ENCODE measurements around the gene RHOT1.
"Not testable (repeated sequence)": the region's sequence is repeated elsewhere in the genome, so short reads cannot be mapped to it uniquely, and the experiment has no call there.

Gene RHOT1

DNA sequence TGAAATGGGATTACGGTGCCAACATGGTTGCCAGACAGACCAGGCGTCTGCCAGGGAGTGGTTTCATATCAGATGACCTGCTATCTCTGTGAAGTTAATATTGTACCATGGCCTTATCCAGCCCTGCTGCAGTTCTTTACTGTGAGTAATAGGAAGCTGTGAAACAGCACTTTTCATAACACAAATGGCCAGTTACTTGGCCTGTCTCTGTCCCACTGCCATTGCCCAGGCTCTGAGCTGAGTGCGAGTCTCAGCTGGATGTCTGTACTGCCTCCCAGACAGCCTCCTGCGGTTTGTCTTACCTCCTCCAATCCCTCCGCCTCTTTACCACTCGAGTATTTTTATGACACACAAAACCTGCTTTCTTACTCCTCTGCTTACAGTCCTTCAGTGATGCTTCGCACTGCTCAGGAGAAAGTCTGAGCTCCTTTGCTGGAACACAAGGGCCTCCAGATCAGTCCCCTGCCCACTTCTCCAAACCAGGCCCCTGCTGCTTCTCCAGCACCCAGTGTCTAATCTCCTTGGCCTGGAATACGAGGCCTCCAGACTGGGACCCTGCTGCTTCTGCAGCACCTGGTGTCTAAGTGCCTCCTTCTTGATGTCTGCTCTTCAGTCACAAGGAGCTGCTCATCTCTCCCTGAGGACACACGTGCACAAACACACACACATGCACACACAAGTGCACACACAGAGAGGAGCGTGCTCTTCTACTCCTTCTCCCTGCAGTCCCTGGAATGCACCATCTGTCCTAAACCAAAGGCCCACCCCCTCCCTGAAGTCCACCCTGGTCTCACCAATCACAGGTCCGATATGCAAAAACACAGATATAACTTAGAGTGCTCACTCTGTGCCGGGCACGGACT, 17.1 kb upstream of the RHOT1 start:
- FAIRE-seq: no peak

DNA sequence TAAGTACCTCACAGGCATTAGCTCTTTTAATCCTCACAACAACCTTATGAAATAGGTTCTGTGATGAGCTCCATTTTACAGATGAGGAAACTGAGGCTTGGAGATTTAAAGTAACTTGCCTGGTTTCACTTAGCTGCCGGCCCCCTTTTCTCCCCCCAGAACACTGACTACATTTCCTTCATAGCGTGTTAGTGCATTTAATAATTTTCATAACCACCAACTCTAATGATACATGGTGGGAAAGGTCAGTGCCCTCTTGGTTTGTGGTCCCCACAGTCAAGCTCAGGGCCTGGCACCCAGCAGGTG, 16.5 kb upstream of the RHOT1 start:
- no peak for FAIRE-seq

DNA sequence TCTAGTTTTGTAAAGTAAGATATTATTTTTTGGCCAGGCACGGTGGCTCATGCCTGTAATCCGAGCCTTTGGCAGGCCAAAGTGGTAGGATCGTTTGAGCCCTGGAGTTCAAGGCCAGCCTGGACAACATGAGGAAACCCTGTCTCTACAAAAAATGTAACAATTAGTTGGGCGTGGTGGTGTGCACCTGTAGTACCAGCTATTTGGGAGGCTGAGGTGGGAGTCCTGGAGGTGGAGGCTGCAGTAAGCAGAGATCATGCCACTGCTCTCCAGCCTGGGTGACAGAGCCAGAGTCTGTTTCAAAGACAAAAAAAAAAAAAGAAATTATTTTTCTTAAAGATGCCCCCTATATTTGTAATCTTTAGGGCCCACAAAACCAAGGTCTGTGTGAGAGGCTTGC, 16.0 kb upstream of the RHOT1 start:
- no peak for FAIRE-seq

GRCh38 chr17:32126746-32127145, 15.6 kb upstream of the RHOT1 start:
- no peak for FAIRE-seq

DNA sequence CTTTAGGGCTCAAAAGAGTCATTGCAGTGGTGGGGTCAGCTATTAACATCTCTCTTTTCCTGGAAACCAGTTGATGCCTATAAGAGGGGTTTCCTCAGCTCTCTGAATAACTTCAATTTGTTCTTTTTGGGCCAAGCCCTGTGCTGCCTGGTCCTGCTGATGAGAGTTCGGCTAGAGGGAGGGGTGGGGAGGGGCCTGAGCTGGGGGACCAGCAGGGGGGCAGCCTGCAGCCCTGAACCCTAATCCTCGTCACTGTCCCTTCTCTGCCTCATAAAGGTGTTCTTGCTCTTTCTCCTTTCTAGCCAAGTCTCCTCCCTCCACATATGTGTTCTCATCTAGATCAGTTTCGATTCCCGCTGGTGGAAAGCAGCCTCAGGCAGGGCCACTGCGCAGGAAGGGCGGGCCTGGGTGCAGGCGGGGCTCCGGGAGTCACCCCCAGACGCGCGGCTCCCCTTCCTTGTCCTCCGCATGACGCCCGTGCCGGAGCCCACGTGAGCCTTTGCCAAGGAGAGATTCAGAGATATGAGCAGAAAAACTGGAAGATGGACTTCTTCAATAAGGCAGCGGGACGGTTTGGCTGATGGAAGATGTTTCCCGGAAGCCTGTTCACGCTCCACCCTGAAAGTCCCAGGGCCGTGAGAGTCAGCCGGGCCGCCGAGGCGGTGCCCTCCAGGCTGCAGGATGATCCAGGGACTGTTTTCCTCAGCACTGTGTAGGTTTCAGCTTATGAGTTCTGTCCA, 15.0 kb upstream of the RHOT1 start:
- FAIRE-seq: no peak

GRCh38 chr17:32128470-32128869, 13.8 kb upstream of the RHOT1 start:
- FAIRE-seq: not testable (repeated sequence)

- not testable (repeated sequence) for FAIRE-seq
Measured at GRCh38 chr17:32135497-32136117, 6.7 kb upstream of the RHOT1 start.

DNA sequence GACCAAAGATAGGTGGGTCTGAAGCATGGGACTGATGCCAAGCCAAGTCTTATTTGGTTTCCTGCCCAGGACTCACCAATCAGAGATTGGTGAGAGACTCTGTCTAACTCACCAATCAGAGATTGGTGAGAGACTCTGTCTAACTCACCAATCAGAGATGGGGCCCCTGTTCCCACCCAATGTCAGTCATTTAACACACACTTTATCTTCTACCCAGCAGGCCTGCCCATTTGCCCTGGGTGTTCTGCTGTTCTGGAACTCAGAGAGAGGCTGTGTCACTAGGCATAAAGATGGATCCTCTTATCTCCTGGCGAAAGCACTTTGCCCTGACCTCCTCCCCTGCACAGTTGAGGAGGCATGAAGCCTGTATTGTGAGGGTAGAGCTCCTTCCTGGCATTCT, 5.4 kb upstream of the RHOT1 start:
- FAIRE-seq: no peak

DNA sequence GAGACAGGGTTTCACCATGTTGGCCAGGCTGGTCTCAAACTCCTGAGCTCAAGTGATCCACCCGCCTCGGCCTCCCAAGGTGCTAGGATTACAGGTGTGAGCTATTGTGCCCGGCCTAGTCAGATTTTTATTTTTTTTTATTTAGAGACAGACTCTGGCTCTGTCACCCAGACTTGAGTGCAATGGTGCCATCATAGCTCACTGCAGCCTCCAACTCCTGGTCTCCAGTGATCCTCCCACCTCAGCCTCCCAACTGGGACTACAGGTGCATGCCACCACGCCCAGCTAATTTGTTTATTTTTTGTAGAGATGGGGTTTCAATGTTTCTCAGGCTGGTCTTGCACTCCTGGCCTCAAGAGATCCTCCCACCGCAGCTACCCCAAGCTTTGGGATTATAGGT, 2.8 kb upstream of the RHOT1 start:
- FAIRE-seq: not testable (repeated sequence)

DNA sequence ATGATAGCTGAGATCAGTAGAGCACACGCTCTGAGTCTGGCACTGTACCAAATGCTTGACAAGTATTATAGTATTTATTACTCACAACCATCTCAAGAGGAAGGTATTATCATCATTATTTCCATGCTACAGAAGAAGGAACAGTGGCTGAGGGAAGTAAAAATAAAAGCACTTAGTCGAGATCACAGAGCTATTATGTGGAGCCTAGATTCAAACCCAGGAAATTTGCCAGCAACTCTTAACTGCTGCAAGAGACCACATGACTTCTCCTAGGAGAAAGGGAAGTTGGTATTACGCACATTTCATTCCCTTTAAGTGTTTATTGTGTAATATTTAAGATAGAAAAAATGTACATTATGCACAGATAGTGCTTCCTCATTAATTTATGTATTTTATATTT, 1.0 kb upstream of the RHOT1 start:
- FAIRE-seq: no peak

DNA sequence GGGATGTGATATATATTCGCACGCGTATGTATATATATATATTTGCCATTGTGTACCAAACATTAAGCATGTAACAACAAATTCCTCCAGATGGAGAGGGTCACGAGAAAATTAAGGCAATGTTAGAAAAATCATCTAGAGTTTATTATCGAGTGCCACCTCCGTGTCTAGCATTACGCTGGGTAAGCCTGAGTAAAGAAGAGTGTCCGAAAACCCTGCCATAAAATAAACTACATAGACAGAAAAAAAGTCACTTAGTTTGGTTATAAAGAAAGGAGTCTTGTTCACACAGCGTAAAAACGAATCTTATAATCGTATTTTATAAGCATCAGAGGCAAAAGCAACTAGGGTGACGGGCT, 644 bp upstream of the RHOT1 start:
- FAIRE-seq: no peak

DNA sequence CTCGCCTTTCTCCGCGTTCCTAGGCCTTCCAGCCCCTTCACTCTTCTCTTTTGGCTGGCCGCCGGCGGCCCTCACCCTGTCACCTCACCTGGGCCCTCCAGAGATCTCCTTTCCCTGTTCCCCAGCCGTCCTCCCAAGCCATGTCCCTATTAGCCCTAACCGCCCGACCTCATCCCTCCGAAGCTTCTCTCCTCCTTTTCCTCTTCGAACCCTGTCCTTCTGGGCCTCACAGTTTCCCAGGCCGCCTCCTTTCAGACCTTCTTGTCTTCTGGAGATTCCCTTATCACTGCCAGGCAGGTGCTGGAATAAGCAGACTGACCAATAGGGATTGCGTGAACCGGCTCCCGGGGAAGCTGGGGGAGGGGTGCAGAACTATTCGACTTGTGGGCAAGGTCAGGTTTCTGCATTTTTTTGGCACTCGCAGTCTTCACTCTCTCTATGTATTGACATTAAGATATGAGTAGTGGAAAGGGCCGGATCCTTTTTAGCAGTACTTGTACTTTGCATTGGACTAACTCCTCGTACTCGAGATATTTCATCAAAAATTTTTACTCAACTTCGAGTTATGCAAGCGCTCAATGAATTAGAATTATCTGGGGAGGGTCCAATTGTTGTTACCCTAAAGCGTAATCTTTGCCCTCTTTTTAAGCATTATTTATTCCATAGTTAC, 690 bp downstream of the RHOT1 start:
- no peak for FAIRE-seq

- FAIRE-seq: no peak
Measured at GRCh38 chr17:32143527-32143870, 1.2 kb downstream of the RHOT1 start.

- not testable (repeated sequence) for FAIRE-seq
Measured at GRCh38 chr17:32144442-32144841, 2.1 kb downstream of the RHOT1 start.

DNA sequence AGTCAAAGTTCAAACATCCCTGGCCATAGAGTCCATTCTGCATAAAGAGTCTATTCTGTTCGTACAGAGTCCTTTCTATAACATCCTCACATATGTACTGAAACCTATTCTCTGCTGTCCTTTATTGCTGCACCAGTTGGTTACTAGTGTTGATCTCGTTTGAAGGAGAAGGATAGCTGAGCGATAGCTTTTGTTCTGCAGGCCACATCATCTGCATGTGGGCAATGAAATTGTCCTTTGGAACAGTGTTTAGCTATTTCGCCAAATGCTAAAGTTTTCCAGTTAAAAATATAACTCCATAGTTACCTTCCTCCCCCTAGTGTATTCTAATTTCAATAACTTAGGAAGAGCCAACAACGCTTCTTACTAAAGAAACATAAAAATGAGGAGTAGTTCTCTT, 6.0 kb downstream of the RHOT1 start:
- FAIRE-seq: no peak

- FAIRE-seq: no peak
Measured at GRCh38 chr17:32150358-32150757, 8.1 kb downstream of the RHOT1 start.

DNA sequence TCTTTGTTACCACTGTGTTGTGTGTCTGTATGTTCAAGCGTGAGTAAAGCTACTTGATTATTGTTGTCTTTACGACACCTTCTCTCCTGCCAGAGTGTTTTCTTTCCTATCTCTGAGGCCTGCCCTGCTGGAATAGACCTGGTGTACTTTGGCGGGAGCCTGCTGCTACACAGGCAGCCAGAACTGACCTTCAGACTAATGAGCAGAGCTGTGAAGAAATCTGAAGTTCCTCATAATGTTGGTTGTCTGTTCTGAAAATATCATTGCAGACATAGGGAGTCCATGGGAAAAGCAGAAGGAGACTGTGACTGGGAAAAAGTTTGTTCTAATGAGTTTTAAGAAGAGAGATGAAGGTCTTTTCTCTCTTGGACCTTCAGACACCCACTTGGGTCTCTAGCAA, 9.8 kb downstream of the RHOT1 start:
- no peak for FAIRE-seq

GRCh38 chr17:32155896-32156295, 13.6 kb downstream of the RHOT1 start:
- no peak for FAIRE-seq

DNA sequence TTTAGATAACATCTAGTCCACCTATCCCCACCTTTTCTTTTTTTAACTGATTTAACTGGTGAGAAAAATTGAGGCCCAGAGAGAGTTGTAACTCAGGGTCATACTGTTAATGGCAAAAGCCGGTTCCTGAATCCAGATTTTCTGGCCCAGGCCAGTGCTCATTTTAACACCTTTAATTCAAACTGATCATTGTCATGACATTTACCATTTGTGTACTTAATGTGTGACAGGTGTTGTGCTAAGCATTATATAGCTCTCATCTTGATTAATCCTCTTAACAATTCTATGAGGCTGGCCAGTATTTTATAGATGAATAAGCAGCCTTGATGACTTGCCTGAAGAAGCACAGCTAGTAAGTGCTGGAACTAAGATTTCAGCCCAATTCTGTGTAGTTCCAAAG, 14.4 kb downstream of the RHOT1 start:
- FAIRE-seq: no peak

- no peak for FAIRE-seq
Measured at GRCh38 chr17:32157225-32157624, 14.9 kb downstream of the RHOT1 start.

DNA sequence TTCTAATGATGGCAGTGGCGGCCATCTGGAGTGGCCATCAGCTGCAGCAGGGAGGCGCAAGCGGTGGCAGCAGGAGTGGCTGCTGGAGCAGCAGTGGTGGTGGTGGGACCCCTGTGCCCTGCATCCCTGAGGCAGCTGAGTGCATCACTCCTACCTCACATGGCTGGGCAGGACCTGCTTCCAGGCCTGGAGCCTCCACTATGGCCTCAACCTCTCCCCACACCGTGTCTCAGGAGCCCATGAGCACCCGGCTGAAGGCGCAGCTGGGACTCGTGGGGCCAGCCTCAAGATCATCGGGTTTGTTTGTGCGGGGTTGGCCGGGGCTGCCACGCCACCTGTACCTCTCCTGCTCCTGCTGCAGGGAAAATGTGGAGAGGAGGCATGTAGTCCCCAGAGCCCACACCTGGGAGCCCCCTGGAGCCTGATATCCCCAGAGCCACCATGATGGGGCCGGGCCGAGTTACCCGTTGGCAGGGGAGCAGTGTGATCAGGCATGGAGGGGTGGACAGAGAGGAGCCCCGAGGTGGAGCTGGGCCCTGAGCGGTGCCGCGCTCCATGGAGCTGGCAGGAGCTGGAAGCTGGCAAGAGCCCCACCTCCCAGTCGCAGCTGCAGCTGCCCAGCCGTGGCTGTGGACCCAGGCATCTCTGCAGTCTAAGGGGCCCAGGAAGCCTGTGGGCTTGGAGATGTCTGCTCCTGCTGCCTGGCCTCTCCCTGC, 16.7 kb downstream of the RHOT1 start:
- no peak for FAIRE-seq

- no peak for FAIRE-seq
Measured at GRCh38 chr17:32159586-32160438, 17.5 kb downstream of the RHOT1 start.
